HepG2 (cell line): ENCODE results near the gene CD79A. TPM values are rescaled to one million over a fixed set of nuclear protein-coding genes. Genes with fewer than 3 reads are reported as not detected.

Source experiments
- ATRX ChIP-seq: sonication (generic); formaldehyde crosslinking; IDR thresholded peaks from 2 replicates; pipeline ENCODE4 v1.4.0; 2020; ENCODE audit warnings: missing genetic modification reagents, borderline replicate concordance
- CREM ChIP-seq, 2 experiments: sonication (generic) in 1 of 2; formaldehyde crosslinking in 1 of 2; IDR thresholded peaks; 2 replicates each; pipeline versions ENCODE4 v1.4.0 to v1.6.1; 2016 to 2020; ENCODE audit warnings: antibody characterized with exemption in 1 of 2, mild to moderate bottlenecking in 1 of 2, missing genetic modification reagents in 1 of 2
- FIP1L1 ChIP-seq: fragments of 200-400 bp; formaldehyde crosslinking; IDR thresholded peaks from 2 replicates; pipeline ENCODE4 v1.6.1; 2018; ENCODE audit warnings: low read depth, mild to moderate bottlenecking, low read length, moderate library complexity, borderline replicate concordance; ENCODE audit not compliant: insufficient read depth
- FOXK2 ChIP-seq: fragments of 450-650 bp; IDR thresholded peaks from 2 replicates; pipeline ENCODE4 v1.6.1; 2016
- KDM1A ChIP-seq: IDR thresholded peaks from 2 replicates; pipeline ENCODE4 v1.6.1; 2016; ENCODE audit warnings: missing compliant biosample characterization
- MED1 ChIP-seq: sonication (generic); formaldehyde crosslinking; IDR thresholded peaks from 2 replicates; pipeline ENCODE4 v1.4.0; 2020; ENCODE audit warnings: missing genetic modification reagents
- NBN ChIP-seq: fragments of 450-650 bp; conservative IDR thresholded peaks from 2 replicates; pipeline ENCODE4 v1.6.1; 2017
- NCOA1 ChIP-seq: sonication (generic); formaldehyde crosslinking; IDR thresholded peaks from 2 replicates; pipeline ENCODE4 v1.9.0; 2021; ENCODE audit warnings: missing genetic modification reagents
- POLR2AphosphoS2 ChIP-seq: IDR thresholded peaks from 2 replicates; pipeline ENCODE4 v1.6.1; 2011; ENCODE audit warnings: low read depth, low read length, improper control_type of control experiment
- SIX4 ChIP-seq: sonication (generic); formaldehyde crosslinking; IDR thresholded peaks from 2 replicates; pipeline ENCODE4 v1.4.0; 2020; ENCODE audit warnings: missing genetic modification reagents
- SMARCE1 ChIP-seq: fragments of 450-650 bp; IDR thresholded peaks from 2 replicates; pipeline ENCODE4 v1.6.1; 2017; ENCODE audit warnings: borderline replicate concordance
- SRSF4 ChIP-seq: fragments of 200-400 bp; formaldehyde crosslinking; IDR thresholded peaks from one replicate; pipeline ENCODE4 v1.6.1; 2018; ENCODE audit warnings: mild to moderate bottlenecking, low read depth, low read length, moderate library complexity; ENCODE audit not compliant: poor library complexity, severe bottlenecking
- SYNCRIP ChIP-seq: fragments of 200-400 bp; formaldehyde crosslinking; IDR thresholded peaks from 2 replicates; pipeline ENCODE4 v1.6.1; 2018; ENCODE audit warnings: mild to moderate bottlenecking, low read depth, low read length; ENCODE audit not compliant: insufficient read depth
- TAF1 ChIP-seq: sonication (generic); formaldehyde crosslinking; IDR thresholded peaks from 2 replicates; pipeline ENCODE4 v1.4.0; 2020; ENCODE audit warnings: missing genetic modification reagents
- TARDBP ChIP-seq: sonication (generic); formaldehyde crosslinking; IDR thresholded peaks from 2 replicates; pipeline ENCODE4 v1.8.0; 2022; ENCODE audit warnings: mild to moderate bottlenecking, missing genetic modification reagents
- ZFP37 ChIP-seq: sonication (generic); formaldehyde crosslinking; IDR thresholded peaks from 2 replicates; pipeline ENCODE4 v1.4.0; 2020; ENCODE audit warnings: missing genetic modification reagents, borderline replicate concordance
- ZMAT3 ChIP-seq: sonication (generic); formaldehyde crosslinking; conservative IDR thresholded peaks from 2 replicates; pipeline ENCODE4 v1.7.0; 2021; ENCODE audit warnings: missing genetic modification reagents
- ZNF331 ChIP-seq: sonication (generic); formaldehyde crosslinking; IDR thresholded peaks from 2 replicates; pipeline ENCODE4 v1.4.0; 2020; ENCODE audit warnings: missing genetic modification reagents
- ZNF34 ChIP-seq: sonication (generic); formaldehyde crosslinking; IDR thresholded peaks from 2 replicates; pipeline ENCODE4 v1.4.0; 2020; ENCODE audit warnings: mild to moderate bottlenecking, missing genetic modification reagents, borderline replicate concordance
- ZNF619 ChIP-seq: sonication (generic); formaldehyde crosslinking; IDR thresholded peaks from 2 replicates; pipeline ENCODE4 v1.4.0; 2020; ENCODE audit warnings: mild to moderate bottlenecking, missing genetic modification reagents
- ZNF83 ChIP-seq: sonication (generic); formaldehyde crosslinking; IDR thresholded peaks from 2 replicates; pipeline ENCODE4 v1.4.0; 2020; ENCODE audit warnings: missing genetic modification reagents, mild to moderate bottlenecking, borderline replicate concordance
- ZSCAN9 ChIP-seq: IDR thresholded peaks from 2 replicates; pipeline ENCODE4 v1.6.1; 2016; ENCODE audit warnings: borderline replicate concordance
- polyA plus RNA-seq, 8 experiments: library from polyadenylated mRNA; depleted of rRNA in 3 of 8; stranded (reverse) in 7 of 8; unstranded in 1 of 8; fragments of >200 nt; fragmentation: Illumina TruSeq in 4 of 8; extraction: Trizol in 4 of 8; gene quantifications; 2 replicates each; pipeline versions ENCODE4 v1.2.1 to v1.2.3, GENCODE V29; 2011 to 2016; ENCODE audit warnings: low read depth in 4 of 8, missing spikeins in 1 of 8, mixed read lengths in 1 of 8; ENCODE audit not compliant: insufficient read depth in 1 of 8
- total RNA-seq, 5 experiments: library from RNA; depleted of rRNA; stranded (reverse); fragments of >200 nt; fragmentation: Illumina TruSeq; extraction: Trizol; gene quantifications; 2 replicates each; pipeline ENCODE4 v1.2.3, GENCODE V29; 2016; ENCODE audit warnings: low read depth in 1 of 5
- TF ChIP-seq, protein P1 (sequence below): sonication (generic); formaldehyde crosslinking; IDR thresholded peaks from 2 replicates; pipeline ENCODE4 v1.8.1; 2023; ENCODE audit warnings: mild to moderate bottlenecking, inconsistent platforms, moderate library complexity, missing genetic modification reagents, borderline replicate concordance
- TF ChIP-seq, protein P2 (sequence below): sonication (generic); formaldehyde crosslinking; IDR thresholded peaks from 2 replicates; pipeline ENCODE4 v1.5.1; 2020; ENCODE audit warnings: missing genetic modification reagents, mild to moderate bottlenecking, borderline replicate concordance
- TF ChIP-seq, protein P3 (sequence below): fragments of 450-650 bp; IDR thresholded peaks from 2 replicates; pipeline ENCODE4 v1.6.1; 2017
- TF ChIP-seq, protein P4 (sequence below): sonication (generic); formaldehyde crosslinking; IDR thresholded peaks from 2 replicates; pipeline ENCODE4 v1.8.0; 2022; ENCODE audit warnings: mild to moderate bottlenecking, missing genetic modification reagents

The CD79A gene
- total and polyA plus RNA-seq, 2 of the 13 experiments (the other 11 are each of a cell fraction or from before 2014, with no cell fraction given), result 0.24 to 0.33 TPM

DNA sequence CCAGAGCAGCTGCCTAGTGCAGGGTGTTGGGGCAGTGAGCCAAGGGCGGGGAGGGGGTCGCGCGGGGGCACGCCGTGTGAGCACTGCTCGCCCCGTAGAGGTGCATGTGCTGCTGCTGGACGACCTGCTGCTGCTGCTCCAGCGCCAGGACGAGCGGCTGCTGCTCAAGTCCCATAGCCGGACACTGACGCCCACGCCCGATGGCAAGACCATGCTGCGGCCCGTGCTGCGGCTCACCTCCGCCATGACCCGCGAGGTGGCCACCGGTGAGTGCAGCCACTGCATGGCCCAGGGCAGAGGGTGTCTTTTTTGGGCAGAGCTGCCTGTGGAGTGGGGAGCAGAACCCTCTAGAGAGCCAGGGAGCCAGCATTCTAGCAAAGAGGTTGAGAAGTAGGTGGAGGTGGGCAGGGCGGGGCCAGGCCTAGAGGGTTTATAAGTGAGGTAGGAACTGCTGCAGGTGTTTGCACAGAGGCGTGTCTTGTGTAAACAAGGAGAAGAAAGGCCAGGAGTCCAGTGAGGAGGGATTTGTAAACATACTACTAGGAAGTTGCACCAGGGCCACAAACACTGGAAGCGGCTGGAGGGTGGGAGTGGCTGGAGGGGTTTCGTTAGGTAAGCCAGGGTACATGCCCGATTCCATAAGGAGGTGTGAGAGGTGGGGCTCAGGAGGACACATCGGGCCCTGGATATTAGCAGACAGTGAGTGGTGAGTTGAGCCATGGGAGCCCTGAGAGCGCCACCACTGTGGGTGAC lies 27.2 kb downstream of the CD79A start (continued):
- TF ChIP-seq, protein P1, sequence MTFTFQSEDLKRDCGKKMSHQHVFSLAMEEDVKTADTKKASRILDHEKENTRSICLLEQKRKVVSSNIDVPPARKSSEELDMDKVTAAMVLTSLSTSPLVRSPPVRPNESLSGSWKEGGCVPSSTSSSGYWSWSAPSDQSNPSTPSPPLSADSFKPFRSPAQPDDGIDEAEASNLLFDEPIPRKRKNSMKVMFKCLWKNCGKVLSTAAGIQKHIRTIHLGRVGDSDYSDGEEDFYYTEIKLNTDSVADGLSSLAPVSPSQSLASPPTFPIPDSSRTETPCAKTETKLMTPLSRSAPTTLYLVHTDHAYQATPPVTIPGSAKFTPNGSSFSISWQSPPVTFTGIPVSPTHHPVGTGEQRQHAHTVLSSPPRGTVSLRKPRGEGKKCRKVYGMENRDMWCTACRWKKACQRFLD (CRISPR knock-in tag), result no peak
- TF ChIP-seq ZNF34 (CRISPR knock-in tag) (0 out of 2 replicates have a peak, but pooled peaks have one; percentile 37), ZFP37 (CRISPR knock-in tag) (no peak), NCOA1 (CRISPR knock-in tag) (no peak), TARDBP (CRISPR knock-in tag) (peak; percentile 63; the same call in 1 of the 2 replicates), ATRX (no peak), POLR2AphosphoS2 (no peak), FOXK2 (peak; percentile 56; the same call in 1 of the 2 replicates), FIP1L1 (no peak), ZNF331 (peak; percentile 24; the same call in 1 of the 2 replicates), ZNF83 (CRISPR knock-in tag) (no peak), ZMAT3 (CRISPR knock-in tag) (no peak), SRSF4 (no peak), TAF1 (no peak), NBN (no peak), SIX4 (CRISPR knock-in tag) (no peak), SYNCRIP (no peak), MED1 (CRISPR knock-in tag) (peak; percentile 57; the same call in 1 of the 2 replicates), CREM (IDR thresholded peaks at IDR 0.05) (peak; percentile 70), CREM (CRISPR knock-in tag; IDR thresholded peaks at IDR 0.05) (no peak), KDM1A (no peak), ZSCAN9 (CRISPR knock-in tag) (no peak), ZNF619 (CRISPR knock-in tag) (no peak), SMARCE1 (no peak)
- TF ChIP-seq, protein P2, sequence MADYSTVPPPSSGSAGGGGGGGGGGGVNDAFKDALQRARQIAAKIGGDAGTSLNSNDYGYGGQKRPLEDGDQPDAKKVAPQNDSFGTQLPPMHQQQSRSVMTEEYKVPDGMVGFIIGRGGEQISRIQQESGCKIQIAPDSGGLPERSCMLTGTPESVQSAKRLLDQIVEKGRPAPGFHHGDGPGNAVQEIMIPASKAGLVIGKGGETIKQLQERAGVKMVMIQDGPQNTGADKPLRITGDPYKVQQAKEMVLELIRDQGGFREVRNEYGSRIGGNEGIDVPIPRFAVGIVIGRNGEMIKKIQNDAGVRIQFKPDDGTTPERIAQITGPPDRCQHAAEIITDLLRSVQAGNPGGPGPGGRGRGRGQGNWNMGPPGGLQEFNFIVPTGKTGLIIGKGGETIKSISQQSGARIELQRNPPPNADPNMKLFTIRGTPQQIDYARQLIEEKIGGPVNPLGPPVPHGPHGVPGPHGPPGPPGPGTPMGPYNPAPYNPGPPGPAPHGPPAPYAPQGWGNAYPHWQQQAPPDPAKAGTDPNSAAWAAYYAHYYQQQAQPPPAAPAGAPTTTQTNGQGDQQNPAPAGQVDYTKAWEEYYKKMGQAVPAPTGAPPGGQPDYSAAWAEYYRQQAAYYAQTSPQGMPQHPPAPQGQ (CRISPR knock-in tag), result no peak
- TF ChIP-seq, protein P3, sequence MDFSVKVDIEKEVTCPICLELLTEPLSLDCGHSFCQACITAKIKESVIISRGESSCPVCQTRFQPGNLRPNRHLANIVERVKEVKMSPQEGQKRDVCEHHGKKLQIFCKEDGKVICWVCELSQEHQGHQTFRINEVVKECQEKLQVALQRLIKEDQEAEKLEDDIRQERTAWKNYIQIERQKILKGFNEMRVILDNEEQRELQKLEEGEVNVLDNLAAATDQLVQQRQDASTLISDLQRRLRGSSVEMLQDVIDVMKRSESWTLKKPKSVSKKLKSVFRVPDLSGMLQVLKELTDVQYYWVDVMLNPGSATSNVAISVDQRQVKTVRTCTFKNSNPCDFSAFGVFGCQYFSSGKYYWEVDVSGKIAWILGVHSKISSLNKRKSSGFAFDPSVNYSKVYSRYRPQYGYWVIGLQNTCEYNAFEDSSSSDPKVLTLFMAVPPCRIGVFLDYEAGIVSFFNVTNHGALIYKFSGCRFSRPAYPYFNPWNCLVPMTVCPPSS, result no peak
- TF ChIP-seq, protein P4, sequence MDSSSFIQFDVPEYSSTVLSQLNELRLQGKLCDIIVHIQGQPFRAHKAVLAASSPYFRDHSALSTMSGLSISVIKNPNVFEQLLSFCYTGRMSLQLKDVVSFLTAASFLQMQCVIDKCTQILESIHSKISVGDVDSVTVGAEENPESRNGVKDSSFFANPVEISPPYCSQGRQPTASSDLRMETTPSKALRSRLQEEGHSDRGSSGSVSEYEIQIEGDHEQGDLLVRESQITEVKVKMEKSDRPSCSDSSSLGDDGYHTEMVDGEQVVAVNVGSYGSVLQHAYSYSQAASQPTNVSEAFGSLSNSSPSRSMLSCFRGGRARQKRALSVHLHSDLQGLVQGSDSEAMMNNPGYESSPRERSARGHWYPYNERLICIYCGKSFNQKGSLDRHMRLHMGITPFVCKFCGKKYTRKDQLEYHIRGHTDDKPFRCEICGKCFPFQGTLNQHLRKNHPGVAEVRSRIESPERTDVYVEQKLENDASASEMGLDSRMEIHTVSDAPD (CRISPR knock-in tag), result no peak
